HG03378 (cell line): ENCODE data around the gene TAS1R1.
"Not testable (repeated sequence)": the region's sequence is repeated elsewhere in the genome, so short reads cannot be mapped to it uniquely, and the experiment has no call there.

Source experiments
- ATAC-seq: cut with Tn5 transposase; IDR thresholded peaks from one replicate; pipeline ENCODE4 v1.9.1; 2021; ENCODE audit warnings: mild to moderate bottlenecking, moderate library complexity; ENCODE audit not compliant: unreplicated experiment

Gene TAS1R1

DNA sequence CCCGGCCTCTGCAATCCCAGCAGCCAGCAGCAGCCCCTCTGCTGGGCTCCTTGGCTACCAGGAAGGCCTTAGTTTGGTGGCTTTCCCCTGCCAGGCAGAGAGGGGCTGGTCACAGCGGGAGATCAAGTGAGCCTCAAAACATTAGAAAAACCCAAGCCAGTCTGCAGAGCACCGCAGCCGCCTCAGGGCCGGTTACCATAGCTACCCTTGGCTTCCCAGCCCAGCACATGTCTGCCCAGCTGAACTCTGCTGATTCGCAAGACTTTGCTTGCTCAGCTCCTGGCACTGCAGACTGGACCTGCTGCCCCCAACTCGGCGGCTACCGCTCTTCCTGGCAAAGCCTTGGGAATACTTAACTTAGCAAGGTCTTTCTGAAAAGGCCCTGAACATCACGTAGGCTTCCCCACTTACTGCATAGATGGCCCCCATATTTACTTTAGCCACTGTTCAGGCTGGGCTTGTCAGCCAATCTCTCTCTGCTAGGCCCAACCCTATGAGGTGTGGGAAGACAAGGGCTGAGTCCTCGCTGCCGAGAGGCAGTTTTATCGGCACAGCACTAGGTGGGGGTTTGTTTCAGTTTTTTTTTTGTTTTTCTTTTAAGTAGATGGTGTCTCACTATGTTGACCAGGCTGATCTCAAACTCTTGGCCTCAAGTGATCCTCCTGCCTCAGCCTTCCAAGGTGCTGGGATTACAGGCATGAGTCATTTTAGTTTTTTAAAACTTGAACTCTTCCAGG, 35.0 kb upstream of the TAS1R1 start:
- ATAC-seq, result no peak

DNA sequence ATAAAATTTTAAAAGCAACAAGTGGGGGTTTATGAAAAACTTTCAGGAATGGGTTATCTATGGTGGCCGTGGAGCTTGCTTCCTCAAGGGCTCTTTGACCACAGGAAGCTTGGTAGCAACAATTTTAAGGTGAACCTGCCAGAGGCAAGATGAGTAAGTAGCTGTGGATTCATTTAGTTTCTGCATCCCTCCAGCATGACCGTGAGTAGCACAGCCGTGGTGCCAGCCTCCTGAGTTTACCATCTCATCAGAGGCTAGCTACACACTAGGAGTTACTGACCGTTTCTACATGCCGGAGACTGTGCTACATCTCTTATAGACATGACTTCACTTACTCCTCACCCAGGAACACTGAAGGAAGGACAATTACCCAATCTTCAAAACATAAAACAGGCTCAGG, 33.6 kb upstream of the TAS1R1 start:
- ATAC-seq, result no peak

DNA sequence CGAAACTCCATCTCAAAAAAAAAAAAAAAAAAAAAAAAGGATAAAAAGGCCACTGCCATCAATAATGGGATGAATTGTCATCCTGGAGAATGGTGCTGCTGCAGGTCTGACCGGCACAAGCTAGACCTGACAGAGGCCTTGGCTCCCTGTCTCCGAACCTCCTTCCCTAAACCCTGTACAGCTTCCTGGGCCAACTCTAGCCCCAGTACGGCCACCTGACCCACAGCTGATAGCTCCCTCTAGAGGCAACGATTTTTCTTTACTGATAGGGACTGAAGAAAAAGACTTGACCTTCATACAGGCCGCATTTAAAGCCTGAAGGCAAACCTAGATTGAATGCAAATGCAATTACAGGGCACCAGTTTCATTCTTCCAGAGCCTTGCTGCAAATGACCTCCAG, 31.5 kb upstream of the TAS1R1 start:
- ATAC-seq, result no peak

DNA sequence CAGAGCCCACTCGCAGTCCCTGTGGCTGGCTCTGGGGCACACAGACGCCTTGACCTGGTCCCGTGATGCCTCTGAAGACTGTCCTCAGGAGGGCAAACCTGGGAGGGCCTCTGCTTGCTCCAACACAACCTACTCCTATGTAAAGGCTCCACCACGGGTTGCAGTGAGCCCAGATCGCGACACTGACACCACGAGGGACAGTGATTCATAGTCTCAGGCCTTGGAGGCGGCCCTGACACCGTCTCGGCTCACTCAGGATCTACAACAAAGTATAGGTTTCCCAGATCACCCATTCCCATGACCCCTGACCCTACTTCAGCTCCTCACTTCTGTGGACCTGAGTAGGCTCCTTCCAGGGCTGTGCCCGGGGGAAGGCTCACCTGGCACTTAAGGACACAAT, 28.8 kb upstream of the TAS1R1 start:
- ATAC-seq, result no peak

DNA sequence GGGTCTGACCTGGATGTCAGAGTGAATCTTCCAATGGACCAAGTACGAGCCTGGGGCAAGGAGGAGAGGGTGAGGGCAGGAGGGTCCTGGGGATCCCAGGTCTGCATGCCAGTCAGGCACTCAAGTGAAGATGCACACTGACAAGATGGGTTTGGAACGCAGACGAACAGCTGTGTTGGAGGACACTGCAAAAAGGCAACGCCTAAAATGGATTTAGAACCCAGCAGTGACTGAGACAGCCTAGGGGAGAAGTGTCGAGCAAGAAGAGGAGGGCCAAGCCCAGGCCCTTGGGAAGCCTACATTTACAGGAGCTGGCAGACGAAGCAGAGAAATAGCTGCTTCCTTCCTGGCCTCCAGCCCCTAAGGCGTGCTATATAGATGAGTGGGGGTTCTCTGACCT, 26.6 kb upstream of the TAS1R1 start:
- ATAC-seq, result no peak

DNA sequence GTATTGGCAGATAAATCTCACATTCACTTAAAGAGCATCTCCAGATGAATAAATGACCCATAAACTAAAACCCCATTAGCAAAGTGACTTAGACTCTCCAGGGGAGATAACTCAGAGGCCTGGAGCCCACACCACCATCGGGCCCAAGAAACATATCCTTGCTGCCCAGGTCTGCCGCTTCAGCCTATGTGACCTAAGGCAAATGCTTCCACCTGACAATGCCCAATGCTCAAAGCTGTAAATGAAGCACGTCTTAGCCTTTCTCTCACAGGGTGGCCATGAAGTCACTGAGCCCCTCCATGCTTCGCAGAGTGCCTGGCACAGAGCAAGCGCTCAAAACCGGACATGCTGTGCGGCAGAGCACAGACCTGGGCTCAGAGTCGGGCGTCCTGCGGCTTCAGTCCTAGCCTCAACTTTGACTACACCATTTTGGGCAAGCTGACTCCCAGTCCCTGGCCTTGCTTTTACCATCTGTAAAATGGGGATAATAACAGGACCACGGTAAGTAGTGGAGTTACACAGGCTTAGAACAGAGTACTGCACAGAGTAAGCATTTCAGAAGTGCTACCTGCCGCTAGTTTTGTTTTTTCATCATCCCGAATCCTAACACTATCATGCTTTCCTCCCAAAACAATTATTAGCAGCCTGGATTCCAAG, 24.5 kb upstream of the TAS1R1 start:
- ATAC-seq, result no peak

DNA sequence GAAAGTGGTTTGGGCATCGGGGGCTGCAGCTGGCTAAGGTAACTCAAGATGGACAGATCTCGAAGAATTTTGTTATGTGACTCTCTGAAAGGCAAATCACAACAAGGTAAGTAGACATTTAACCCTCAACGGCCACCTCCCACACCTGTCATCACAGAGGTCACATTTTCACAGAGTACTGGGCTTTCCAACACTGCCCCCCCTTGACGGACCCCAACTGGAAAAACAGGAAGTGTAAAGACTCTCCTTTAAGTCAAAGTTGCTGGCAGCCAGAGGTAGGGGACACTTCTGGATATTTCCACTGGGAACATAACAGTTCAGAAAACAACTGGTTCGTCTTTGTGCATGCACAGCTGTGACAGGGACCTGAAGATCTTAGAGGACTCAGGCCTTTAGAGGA, 23.1 kb upstream of the TAS1R1 start:
- no peak for ATAC-seq

DNA sequence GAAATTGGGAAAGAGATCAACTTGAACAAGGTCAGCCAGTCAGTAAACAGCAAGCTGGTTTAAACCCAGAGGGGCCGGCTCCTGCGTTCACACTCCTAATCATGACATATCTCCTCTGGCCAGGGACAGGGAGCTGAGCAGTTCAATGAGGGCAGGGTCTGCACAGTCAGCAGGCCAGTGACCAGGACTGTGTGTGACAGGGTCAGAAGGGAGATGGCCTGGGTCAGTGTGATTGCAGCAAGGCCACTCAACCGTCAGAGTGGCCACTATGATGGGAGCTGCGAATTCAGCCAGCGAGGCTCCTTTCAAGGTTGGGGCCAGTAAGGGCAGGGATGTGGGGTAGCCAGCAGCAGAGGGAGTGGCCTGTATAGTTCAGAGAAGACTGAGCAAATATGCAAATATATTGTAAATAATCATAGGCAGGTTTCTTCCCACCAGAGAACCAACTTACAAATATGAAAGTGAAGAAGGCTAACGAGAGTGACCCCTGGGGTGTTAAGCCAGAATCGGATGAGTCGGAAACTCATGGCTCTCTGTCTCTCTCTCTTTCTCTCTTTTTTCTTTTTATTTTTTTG, 20.8 kb upstream of the TAS1R1 start:
- ATAC-seq, result no peak

DNA sequence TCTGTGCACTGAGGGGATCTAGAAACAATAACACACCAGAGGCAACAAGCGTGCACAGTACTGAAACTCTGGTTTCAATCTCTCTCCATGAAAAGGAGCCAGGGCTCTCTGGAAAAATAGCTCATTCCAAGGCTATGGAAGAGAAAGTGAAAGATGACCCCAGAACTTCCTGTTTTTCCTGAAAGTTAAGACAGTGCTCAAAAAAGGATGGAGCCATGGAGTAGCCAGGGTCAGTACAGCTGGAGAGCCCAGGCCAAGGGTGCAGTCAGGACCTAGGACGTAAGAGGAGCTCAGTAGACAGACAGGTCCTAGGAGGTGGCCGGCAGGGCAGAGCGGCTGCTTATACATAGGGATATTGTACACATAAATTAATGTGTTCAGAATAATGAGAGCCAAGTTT, 19.9 kb upstream of the TAS1R1 start:
- ATAC-seq, result no peak

DNA sequence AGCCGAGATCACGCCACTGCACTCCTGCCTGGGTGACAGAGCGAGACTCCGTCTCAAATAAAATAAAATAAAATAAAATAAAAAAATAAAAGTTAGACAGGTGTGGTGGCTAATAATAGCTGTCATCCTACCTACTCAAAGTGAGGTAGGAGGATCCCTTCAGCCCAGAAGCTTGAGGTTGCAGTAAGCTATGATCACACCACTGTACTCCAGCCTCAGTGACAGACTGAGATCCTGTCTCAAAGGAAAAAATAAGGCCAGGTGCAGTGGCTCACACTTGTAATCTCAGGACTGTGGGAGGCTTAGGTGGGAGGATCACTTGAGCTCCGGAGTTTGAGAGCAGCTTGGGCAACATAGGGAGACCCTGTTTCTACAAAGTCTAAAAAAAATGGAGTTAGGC, 18.8 kb upstream of the TAS1R1 start:
- ATAC-seq, result no peak

DNA sequence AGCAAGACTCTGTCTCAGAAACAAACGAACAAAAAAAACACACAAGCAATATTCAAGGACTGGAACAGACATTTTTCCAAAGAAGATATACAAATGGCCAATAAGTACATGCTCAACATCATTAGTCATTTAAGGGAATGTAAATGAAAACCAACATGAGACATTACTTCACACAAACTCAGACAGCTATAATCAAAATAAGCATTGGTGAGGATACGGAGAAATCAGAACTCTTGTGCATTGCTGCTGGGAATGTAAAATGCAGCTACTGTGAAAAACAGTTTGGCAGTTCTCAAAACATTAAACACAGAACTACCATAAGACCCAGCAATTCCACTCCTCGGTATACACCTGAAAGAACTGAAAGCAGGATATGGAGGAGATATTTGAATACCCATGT, 16.2 kb upstream of the TAS1R1 start:
- no peak for ATAC-seq

DNA sequence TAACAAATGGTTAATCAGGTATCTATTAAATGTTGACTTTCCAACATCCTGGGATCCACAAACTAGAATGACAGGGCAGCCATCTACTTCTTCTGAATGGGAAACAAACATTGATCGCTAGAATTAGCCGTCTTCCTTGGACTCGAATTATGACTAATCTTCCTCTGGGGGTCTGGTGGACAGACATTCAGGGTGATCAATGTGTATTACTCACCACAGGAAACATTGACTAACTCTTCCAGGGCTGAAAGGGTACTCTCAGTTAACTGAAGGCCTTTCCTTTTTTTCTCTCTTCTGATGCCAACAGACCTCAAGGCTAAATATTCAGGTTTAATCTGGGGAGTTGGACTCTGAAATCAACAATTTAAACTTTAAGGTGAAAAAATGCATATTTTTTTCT, 10.3 kb upstream of the TAS1R1 start:
- ATAC-seq, result no peak

DNA sequence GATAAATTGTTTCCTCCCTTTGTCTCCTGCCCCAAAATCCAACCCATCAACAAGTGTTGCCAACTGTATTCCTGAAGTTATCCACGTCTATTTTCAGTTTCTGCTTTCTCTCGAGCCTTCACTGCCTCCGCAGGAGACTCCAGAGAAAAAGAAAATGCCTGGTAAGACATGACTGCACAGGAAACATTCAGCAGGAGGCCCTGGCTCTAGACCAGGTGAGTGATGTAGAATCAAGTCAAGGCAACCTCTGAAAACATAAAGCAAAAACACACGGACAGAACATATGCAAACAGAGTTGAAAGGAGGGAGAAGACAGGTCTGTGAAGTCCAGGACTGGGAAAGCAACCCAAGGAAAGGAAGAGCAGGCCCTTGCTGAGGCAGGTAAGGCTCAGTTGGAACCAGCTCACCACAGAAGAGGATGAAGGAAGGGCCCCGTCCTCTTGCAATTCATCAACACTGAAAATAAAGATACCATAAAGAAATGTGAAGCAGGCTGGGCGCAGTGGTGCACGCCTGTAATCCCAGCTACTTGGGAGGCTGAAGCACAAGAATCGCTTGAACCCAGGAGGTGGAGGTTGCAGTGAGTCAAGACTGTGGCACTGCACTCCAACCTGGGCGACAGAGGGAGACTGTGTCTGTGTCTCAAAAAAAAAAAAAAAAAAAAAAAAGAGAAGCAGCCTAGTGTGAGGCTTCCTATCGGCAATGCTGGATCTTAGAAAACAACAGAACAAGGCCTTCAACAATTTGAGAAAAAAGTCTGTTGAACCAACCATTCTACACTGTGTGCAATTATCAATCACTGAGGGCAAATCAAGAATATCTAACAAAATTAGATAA, 9.6 kb upstream of the TAS1R1 start:
- ATAC-seq, result no peak

DNA sequence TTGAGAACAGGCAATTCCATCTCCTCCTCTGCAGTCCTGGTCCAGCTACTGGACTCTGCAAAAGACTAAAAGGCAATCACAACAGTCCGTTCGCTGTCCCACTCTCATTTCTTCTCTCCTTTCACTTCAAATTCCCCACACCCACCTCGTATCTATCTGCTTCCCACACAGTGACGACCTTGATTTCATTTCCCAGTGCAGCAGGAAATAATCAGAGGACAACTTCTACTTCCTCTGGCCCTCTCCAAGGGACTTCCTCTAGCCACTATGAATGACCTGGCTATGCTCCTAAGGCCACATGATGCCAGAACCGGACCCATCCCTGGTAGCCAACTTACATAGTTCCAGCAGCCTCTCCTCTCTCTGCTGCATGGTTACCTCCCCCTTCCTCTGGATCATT, 8.8 kb upstream of the TAS1R1 start:
- no peak for ATAC-seq

DNA sequence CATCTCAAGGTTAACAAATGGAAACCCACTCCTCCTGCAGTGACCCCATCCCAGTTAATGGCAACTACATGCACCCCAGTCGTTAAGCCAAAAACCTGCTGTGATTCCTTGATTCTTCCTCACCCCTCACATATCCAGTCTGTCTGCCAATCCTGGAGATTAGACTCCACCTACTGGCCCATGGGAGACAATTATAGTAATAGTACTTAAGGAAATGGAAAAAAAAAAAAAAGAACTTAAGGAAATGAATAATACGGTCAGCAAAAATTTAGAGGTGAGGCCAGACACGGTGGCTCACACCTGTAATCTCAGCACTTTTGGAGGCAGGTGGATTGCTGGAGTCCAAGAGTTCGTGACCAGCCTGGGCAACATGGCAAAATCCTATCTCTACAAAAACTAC, 7.8 kb upstream of the TAS1R1 start:
- no peak for ATAC-seq

DNA sequence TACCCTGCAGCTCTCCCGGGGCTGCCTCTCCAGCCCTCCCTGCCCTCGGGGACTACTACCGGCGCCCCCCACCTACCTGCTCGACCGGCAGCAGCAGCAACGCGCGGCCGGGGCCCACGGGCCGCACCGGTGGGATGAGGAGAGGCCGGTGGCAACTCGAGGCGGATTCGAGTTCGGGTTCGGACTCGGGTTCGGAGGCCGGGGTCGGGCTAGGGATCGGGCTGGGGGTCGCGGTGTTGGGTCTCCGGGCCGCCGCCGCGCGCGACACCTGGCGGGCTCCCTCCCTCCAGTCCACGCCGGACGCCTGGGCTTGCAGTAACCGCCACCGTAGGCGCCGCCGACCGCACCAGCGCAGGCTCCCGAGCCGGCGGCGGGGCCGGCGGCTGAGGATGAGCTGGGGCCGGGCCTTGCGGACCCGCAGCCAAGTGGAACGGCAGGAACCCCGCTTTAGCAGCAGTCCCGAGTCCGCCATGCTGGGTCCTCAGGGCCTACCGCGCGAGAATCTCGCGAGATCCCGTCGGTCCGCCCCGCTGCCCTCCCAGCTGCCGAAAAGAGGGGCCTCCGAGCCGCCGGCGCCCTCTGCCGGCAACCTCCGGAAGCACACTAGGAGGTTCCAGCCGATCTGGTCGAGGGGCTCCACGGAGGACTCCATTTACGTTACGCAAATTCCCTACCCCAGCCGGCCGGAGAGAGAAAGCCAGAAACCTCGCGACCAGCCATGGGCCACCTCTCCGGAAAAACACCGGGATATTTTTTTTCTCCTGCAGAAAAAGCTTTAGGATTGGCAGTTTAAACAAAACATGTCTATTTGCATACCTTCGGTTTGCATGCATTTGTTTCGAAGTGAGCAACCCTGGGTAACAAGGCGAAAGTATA, 838 bp upstream of the TAS1R1 start, which contains the start of gene NOL9:
Gene NOL9, minus strand, starts transcription at position 483 of the 876 bp plus-strand sequence. Its CDS starts 11 bp downstream, at position 472.
- peak; percentile 86 for ATAC-seq

DNA sequence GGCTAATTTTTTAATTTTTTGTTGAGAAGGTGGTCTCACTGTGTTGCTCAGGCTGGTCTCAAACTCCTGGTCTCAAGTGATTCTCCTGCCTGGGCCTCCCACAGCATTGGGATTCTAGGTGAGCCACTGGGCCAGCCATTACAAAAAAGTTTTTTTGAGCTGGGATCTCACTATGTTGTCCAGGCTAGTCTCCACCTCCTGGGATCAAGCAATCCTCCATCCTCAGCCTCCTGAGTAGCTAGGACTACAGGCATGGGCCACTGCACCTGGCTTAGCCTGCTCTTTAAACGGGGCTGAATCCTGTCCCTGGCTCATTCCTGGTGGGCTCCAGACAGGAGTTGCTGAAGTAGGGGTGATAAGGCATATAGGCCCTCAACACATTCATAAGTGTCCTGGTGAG, 2.5 kb downstream of the TAS1R1 start:
- ATAC-seq, result no peak

DNA sequence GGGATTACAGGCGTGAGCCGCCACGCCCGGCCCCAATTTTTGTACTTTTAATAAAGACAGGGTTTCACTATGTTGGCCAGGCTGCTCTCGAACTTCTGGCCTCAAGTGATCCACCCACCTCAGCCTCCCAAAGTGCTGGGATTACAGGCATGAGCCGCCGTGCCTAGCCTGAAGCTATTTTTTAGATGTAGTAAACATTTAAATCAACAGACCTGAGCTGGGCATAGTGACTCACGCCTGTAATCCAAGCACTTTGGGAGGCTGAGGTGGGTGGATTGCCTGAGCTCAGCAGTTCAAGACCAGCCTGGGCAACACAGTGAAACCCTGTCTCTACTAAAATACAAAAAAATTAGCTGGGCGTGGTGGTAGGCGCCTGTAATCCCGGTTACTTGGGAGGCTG, 4.1 kb downstream of the TAS1R1 start:
- not testable (repeated sequence) for ATAC-seq

DNA sequence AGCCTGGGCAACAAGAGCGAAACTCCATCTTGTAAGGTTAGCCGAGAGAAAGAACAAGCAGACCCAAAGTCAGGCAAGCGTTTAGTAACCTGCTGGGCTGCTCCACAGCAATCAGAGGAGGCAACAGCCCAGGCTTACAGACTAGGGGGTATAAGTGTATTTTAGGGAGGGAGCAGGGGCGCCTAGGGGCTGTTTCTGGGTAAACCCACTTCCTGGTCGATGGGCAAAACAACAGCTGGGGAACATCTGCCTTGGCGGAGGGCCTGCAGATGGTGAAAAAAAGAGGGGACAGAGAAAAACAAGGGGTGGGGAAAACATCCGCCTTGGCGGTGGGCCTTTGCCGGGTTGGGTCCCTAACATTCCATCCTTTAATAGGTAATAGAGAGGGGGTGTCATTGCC, 5.2 kb downstream of the TAS1R1 start:
- no peak for ATAC-seq

DNA sequence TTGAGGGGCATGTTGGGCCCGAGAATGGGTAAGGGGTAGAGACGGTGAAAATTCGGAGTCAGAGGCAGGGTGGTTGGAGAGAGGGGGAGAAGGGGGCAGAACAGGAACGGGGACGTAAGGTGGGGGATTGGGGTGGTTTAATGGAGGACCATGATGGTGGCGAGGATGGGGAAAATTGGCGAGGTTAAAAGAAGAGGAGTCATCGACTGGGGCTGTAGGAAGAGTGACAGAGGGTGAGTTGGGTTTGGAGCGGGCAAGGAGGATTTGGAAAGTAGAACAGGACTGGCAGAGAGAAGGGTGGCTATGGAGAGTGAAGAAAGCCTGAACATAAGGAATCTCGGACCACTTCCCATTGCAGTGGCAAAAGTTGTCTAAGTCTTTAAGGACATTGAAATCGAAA, 13.9 kb downstream of the TAS1R1 start:
- ATAC-seq, result no peak

DNA sequence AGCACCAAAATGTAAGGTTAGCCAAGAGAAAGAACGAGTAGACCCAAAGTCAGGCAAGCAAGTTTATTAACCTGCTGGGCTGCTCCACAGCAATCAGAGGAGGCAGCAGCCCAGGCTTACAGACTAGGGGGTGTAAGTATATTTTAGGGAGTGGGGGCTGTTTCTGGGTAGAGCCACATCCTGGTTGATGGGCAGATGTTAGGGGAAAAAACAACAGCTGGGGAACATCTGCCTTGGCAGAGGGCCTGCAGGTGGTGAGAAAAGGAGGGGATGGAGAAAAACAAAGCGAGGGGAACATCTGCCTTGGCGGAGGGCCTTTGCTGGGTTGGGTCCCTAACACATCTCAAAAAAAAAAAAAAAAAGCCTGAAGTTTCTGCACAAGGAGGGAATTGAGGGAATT, 15.0 kb downstream of the TAS1R1 start:
- no peak for ATAC-seq
